Right ventricle myocardium superior (tissue), 1 donor: ENCODE data around the gene ANGPTL7. TPM values are rescaled to one million over a fixed set of nuclear protein-coding genes. Genes with fewer than 3 reads are reported as not detected.

Experiments
- ATAC-seq: fragments of 200-7000 bp; cut with Tn5 transposase; one replicate; pipeline ENCODE4 v1.9.1; 2020; ENCODE audit warnings: mild to moderate bottlenecking; ENCODE audit not compliant: poor library complexity
- DNase-seq: peaks from one replicate; pipeline ENCODE4 v3.0.0-alpha.2; 2020
- intact Hi-C: fragments of 100-400 bp; cut with DNase I; formaldehyde crosslinking; loops from one replicate; pipeline ENCODE4 v1.11.2; 2022
- total RNA-seq: library from RNA; stranded (reverse); fragmentation: NEBNext Ultra II Directional; extraction: Animal tissue kit (Norgen Biotek cat#: 25700); gene quantifications from one replicate; pipeline ENCODE4 v1.2.1, GENCODE V29; 2021
- donor health status: DM: no; HTN: yes; CAD: no; lungs with severe emphysema.

Gene ANGPTL7
- total RNA-seq, 1 donor from 2014 or later = 0.89 TPM

DNA sequence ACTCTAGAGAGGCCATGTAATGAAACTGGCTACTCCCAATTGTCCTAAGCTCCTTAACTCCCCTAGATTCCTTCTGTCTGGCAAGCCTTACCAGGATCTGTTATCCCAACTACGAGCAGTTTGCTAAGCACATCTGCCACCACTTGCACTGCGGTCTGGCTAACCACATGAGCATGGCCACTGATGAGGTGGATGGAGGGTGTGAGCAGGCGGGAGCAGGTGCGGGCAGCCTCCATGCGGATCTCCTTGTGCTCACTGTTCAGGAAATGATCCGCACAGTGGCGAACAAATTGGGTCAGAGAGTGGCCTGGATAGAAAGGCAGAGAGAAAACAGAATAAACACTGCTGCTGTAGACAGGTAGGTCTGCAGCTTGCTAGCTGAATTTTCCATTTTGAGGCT, 49.2 kb downstream of the ANGPTL7 start:
- DNase-seq (no peak), ATAC-seq (no peak)
- intact Hi-C loops = no loop called here

DNA sequence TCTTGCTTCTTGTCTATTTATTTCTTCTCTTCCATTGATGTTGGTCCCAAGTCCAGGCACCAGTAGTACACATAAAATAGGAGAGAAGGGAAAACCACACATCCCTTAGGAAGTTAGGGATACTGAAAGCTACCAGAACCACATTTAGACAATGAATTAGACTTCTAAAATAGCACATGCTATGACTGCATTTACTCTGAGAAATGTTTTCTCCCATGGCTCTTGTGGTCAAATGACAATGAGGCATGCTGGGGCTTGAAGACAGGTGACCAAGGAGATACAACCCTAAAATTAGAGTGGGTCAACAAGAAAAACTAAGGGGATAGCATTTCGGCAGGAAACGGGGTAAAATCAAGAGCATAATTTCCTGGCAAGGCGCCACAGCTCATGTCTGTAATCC, 56.1 kb downstream of the ANGPTL7 start:
- ATAC-seq (no peak), DNase-seq (no peak)
- intact Hi-C loops = no loop called here

Other genes starting within 250 kb of the ANGPTL7 start
- gene TARDBP, start 176.7 kb upstream of the ANGPTL7 start, total RNA-seq = 106 TPM
- not detected for gene MASP2, start 142.1 kb upstream of the ANGPTL7 start, total RNA-seq
- gene SRM, start 129.3 kb upstream of the ANGPTL7 start, total RNA-seq = 47.2 TPM
- gene EXOSC10, start 89.5 kb upstream of the ANGPTL7 start, total RNA-seq = 15.8 TPM
- 26.9 TPM for gene MTOR, start 73.2 kb downstream of the ANGPTL7 start, total RNA-seq
- gene UBIAD1, start 83.8 kb downstream of the ANGPTL7 start, total RNA-seq = 10.1 TPM